ES-I3 (cell line): Measurements from ENCODE around the gene C10orf95.

Experiments
- H3K36me3 ChIP-seq: 2 replicates; pipeline ENCODE4 v1.6.1; 2013; ENCODE audit warnings: mild to moderate bottlenecking, low read length, control low read depth, moderate library complexity; ENCODE audit not compliant: insufficient read depth
- H3K4me1 ChIP-seq: 2 replicates; pipeline ENCODE4 v1.6.1; 2013; ENCODE audit warnings: mild to moderate bottlenecking, control low read depth, low read length; ENCODE audit not compliant: insufficient read depth
- H3K9ac ChIP-seq: 2 replicates; pipeline ENCODE4 v1.6.1; 2013; ENCODE audit warnings: low read depth, mild to moderate bottlenecking, low read length, moderate library complexity
- H3K9me3 ChIP-seq: 2 replicates; pipeline ENCODE4 v1.6.1; 2013; ENCODE audit warnings: mild to moderate bottlenecking, low read length, moderate library complexity; ENCODE audit not compliant: control insufficient read depth, insufficient read depth

C10orf95 gene

GRCh38 chr10:102400076-102400475, 51.3 kb downstream of the C10orf95 start:
- Histone ChIP-seq H3K9me3 (no peaks in the 10 kb centered on the region), H3K4me1 (peaks cover 9% of the 10 kb centered on the region; the same call in 1 of the 2 replicates), H3K9ac (peak overlapping the region; percentile 45; the same call in 1 of the 2 replicates), H3K36me3 (no peaks in the 10 kb centered on the region)
